ENCODE results near the gene DSCAML1.

Gene DSCAML1

DNA sequence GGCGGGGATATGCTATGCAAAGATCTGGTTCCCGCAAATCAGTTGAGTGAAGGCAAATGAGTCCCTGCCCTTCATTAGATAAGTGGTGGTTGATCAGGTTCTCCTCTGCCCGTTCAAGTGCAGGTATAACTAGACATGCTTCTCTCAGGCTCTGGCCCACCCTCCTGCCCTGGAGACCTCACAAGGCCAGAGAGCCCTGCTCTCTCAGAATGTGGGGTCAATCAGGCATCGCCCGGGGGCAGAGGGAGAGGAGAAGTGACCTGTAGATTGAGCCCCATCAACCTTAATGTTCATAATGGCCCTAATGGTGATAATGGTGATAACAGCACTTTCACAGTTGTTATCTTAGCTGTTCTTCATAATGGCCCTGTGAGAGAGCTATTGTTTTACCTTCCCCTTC lies 224.3 kb downstream of the DSCAML1 start:
- DNase-seq, result no peak

DNA sequence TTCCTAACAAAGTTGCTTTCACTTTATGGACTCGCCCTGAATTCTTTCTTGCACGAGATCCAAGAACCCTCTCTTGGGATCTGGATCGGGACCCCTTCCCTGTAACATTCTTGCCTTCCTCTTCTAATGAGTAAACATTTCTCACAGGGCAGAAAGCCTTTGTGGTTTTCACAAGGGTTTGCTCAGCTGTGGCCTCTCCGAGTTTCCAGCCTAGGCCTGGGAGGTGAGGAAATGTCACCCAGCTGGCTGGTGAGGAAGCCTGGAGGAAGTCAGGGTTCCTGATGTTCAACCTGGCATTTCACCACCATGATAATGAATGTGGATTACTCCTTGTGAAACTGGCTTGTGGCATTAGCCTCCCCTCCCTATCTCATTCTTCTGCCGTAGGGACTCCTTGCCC lies 224.9 kb downstream of the DSCAML1 start:
- no peak for DNase-seq

DNA sequence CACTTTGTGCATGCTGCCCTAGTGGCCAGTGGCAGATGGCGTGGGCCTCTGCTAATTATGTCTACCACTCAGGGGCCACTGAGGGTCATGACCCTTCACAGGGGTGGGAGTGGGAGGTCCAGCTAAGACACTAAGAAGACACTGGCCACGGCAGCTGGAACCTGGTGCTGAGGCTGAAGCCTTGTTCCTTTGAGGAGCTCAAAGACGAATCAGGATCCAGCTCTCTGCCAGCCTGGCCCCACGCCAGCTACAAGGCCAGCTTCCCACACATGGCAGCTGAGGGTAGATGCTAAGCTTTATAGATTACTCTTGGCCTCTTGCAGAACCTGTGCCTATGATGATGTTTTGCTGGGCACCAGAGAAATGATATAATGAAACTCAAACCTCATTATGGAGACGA lies 226.3 kb downstream of the DSCAML1 start:
- DNase-seq, result no peak

DNA sequence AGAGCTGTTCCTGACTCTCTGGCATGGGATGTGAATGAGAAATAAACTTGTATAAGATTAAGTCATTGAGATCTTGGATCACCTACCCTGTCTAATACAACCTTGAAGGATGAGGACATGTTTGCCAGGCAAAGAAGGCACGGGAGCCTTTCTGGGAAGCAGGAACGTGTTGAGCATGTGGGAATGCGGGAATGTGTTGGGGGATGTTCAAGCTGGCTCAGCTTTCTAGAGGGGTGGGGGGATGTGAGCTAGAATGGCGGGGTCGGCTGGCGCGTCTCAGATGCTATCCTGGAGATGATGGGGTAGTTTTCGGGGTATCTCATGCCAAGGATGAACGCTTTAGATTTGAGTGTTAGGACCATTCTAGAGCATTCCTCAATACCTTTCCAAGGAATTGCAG lies 227.1 kb downstream of the DSCAML1 start:
- no peak for DNase-seq

DNA sequence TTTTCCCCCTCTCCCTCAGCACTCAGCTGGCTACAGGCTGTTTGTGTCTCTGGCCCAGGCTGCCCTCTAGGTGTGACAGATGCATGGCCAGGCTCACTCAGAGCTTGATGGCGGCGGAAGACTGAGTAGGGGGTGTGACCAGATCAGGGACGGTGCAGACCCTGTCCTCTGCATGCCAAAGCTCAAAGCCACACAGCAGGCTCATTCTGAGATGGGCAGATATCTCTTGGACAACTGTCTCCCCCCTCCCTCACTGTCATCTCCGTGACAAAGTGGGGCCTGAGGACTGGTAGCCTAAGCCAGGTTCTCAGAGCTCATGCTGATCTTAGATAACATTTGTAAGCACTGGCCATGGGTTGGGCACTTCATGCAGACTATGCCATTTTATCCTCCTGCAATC lies 231.3 kb downstream of the DSCAML1 start:
- DNase-seq, result no peak

DNA sequence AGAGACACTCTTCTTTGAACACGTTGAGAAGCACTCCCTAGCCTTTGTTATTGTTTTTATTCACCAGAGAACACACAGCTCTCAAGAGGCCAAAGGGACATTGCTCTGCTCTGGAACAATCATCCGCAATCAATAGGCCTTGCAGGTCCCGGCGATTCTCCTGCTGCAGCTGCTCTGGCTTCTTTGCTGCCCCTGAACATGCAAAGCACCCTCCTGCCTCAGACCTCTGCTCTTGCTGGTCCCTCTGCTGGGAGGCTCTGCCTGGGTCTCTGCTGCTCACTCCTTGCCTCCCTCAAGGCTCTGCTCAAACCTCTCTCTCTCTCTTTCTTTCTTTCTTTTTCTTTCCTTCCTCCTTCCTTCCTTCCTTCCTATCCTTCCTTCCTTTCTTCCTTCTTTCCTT lies 232.7 kb downstream of the DSCAML1 start:
- DNase-seq, result no peak

DNA sequence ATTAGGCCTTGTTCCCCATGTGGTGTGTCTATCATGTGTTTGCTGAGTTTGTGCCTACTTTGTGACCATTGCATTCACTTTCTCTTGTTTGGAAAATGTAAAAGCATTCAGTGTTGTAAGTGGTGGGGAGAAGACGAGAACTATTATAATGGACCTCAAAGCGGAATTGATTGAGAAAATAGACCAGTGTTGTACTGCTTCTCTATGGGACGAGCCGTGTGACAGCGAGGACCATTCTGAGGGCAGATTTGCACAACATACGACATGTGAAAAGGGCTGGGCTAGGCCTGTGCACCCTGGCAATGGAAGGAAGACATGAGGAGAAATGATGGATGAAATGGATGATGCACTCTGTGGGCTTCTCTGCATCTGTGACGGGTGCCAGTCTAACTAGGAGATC lies 233.5 kb downstream of the DSCAML1 start:
- no peak for DNase-seq

DNA sequence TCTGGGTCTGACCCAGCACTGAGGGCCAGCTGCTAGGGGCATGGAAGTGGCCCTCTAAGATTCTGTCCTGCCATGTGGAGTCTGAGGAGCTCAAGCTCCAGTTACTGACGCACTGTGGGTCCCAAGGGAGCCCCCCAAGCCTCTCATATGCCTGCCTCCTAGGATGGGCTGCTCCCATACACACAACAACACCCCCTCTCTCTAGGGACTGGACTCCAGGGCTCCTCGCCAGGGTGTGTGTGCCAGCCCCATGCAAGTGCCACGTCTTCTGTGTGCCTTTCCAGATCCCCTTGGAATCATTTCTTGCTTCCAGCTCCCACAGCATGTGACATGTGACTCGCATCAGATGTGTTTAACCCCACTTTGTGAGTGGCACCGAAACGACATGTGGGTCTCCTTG lies 234.9 kb downstream of the DSCAML1 start:
- DNase-seq, result no peak

DNA sequence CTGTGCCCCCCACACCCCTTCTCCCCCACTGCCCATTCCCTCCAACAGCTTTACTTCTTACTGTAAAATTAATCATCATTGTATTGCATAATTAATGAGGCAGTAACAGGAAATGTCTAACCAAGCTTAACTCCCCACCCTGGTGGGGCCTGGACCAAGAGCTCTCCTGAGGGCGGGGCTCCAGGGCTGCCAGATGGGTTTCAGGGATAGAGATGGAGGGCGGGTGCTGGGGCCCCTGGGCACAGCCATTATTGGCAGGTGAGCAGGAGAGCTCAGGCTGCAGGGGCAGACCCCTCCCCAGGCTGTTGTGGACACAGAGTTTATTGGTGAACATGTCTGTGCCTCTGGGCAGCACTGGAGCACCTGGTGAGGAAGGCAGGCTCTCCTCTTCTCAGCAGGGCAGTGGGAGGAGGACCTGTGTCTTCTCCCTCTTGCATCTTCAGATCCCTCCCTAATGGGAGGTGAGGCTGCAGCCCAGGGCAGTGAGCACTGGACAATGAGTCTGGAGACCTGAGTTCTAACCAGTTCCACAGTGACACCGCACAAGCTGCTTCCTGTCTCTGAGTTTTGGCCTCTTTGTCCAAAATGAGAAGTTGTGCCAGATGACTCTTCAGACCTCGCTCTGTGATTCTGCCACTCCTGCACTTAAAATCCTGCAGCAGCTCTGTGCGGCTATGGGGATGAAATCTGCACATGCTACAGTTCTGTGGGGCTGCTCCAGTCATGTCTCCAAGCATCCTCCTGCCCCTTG lies 236.1 kb downstream of the DSCAML1 start:
- DNase-seq, result no peak

DNA sequence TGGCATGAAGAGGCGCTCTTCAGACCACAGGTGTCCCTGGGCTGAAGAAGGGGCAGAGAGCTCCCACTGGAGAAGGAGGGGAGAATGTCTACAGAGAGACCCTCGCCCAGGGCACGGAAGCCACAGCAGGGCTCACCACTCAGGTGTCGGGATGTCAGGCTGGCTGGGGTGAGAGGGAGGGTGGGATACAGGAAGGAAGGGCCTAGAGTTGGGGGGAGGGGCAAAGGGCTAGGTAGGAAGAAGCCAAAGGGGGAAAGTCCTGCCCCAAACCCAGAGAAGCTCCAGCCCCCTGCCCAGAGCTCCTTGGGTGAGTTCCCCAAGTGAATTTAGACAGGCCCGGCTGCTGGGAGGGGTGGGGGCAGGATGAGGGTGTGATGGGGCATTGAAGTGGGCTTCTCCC lies 237.3 kb downstream of the DSCAML1 start:
- no peak for DNase-seq

DNA sequence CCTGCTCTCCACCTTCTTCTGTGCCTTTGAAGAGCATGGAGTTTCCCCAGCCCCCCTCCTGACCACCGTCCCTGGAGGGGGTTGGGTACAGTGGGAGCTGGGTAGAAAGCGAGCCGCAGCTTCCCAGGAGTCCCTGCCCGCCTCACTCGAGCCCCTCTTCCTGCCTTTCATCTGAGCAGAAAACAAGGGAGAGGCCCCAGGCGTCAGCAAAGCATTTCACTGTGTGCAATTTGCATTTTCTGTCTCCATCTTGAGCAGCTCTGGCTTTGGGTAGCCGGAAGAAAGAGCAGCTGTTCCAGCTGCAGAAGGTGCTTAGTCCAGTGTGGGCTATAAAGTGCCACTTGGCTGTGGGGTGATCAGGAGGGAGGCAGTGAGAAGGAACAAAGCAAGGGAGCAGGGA lies 239.7 kb downstream of the DSCAML1 start:
- DNase-seq, result no peak

DNA sequence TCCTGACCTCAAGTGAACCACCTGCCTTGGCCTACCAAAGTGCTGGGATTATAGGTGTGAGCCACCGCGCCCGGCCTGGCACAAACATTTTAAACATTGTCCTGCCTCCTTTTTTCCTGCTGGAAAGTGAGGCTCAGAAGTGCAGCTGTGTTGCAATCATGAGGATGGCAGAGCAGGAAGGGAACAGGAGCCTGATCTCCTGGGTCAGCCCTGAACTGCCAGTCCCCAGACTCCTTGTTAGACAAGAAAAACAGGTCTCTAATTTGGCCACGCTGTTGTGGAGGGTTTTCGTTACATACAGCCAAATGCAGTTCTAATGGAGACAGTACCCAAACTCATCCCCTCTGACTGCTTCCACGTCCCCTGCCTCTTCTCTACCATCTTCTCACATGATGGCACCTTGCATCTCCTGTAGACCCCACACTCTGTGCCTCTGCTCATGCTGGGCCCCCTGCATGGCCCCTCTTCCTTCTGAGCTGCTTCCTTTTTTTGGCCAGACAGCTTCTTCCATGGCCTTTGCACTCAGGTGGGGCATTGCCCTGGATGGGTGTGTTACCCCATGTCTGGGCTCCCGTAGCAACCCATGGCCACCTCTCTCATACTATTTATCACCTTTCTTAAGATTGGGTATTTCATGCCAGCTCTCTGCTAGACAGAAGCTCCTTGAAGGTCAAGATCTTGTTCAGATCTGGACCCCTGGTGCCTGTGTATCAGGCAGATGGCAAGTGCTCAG lies 242.2 kb downstream of the DSCAML1 start:
- DNase-seq, result no peak

DNA sequence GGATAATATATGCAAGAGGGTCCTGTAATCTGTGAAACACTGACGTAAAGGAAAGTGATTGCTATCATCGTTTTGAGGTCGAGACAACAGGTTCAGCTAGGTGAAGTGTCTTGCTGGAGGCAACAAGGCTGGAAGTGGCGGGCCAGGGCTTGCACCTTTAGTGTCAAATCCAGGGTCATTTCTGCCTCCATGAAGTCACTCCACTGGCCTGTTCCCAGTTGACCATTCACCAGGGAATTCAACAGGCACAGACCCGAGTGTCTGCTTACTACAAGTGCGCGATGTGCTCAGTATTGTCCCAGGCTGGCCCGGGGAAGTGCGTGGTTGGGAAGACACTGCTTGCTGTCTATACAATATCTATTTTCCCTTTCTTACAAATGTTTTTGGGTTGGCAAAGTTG lies 244.4 kb downstream of the DSCAML1 start:
- no peak for DNase-seq

DNA sequence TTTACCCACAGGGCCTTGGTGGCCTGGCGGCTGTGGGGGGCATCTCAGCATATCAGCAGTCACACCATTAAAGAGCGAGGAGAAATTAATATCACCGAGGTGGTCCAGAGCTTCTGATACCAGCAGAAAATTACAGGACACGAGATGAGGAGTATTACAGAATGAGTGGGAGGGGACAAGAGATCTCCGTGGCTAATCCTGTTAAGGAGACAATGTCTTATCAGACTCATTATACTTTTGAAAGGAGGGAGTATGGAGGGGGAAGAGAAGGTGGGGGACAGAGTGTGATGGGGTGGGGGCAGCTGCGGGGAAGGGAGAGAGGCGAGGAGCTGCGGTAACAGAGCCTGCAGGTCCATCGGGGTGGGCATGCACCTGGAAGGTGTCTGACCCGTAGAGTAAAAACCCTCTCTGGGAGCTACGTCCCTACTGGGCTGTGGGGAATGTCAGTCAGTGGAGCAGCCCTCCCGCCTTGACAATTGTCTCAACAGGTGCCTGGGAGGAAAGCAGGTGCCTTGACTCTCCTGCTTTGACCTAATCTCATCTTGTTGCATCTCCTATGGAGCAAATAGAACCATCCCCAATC lies 245.2 kb downstream of the DSCAML1 start:
- no peak for DNase-seq

DNA sequence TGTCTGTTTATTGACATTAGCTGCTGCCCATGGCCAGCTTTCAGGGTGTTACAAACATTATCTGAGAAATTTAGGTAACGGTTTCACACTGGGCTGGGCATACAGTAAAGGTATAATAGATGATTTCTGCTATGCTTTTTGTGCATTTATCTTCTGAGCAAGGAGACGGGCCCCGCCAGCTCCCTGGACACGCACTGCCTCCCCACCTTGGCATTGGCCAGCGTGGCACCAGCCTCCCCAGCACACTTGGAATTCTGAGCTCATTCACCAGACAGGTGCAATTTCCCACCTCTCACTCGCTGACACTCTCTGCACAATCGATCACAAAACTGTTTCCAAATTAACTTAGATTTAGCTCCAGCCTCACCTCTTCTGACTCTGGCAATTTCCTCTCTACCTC lies 246.6 kb downstream of the DSCAML1 start:
- no peak for DNase-seq

DNA sequence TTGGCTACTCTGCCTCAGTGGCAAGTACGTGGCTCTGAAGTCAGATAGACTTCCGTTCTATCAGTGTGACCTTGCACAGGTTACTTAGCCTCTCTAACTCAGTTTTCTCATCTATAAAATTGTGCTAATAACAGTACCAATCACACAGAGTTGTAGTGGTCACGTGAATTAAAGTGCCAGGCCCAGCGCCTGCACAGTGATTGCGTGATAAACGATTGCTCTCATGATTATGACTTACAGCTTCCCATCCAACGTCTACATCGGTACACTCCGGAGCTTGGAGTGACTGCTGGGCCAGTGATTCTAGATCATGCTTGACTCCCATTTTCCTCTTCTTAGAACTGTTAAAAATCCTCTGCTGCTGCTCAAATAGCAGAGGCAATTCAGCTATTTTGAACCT lies 247.6 kb downstream of the DSCAML1 start:
- no peak for DNase-seq

DNA sequence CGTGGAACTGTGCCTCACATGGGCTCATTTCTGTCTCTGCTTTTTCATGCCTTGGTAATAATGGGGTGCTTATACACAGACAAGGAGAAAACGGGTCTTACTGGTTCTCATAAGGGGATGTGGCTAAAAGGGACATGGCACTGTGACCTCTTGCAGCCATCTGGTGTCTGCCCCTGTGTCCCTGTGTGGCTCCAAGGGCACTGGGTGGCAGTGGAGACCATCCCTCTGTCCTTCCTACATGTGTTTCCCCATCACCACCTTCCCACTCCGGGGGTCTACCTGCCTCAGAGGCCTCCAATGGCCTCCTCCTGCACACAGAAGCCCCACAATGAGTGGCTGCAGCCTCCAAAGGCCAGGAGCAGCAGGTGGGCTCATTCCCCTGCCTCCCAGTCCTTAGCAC lies 248.1 kb downstream of the DSCAML1 start:
- no peak for DNase-seq

DNA sequence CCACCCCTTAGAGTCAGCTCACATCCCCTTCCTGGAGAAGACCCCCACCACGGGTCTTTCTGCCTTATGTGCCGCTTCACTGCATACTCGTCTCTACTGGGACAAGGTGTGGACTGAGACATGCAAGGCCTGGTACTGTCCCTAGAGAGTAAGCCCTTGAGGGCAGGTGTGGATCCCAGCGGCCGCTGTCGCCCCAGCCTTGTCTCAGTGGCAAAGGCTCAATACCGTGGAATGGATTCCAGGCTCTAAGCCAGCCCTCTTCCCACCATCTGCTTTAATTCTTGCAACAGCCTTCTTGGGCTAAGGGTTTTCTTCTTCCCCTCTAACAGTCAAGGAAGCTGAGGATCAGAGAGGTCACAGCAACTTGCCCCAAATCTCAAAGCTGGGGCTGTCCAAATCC lies 249.1 kb downstream of the DSCAML1 start:
- no peak for DNase-seq

DNA sequence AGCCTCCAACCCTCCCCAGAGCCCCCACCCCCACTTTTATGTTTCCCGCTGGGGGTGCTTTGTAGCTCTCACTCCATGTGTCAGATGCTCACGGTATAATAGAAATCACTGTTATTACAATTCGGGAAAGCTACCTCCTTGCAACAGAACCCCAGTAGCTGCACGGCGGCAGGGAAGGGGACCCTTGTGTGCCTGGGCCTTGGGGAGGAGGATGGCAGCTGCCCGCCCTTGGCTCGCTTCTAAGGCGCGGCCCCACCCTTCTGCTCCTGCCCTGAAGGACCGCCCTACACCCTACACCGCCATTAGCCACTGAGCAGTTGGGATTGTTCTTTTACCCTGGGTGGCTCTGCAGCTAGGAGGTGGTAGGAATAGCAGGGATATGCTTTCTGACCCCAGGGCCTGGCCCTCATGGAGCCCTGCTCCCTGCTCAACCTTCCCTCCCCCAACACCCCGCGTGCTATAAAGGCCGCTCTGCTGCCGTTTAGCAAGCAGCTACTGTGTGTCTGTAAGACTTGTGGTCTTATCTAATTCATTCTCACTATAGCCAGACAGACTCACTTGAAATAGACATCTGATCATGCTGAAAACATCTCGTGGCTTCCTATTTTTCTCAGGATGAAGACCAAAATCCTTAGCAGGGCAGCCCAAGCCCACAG lies 249.7 kb downstream of the DSCAML1 start:
- no peak for DNase-seq

DNA sequence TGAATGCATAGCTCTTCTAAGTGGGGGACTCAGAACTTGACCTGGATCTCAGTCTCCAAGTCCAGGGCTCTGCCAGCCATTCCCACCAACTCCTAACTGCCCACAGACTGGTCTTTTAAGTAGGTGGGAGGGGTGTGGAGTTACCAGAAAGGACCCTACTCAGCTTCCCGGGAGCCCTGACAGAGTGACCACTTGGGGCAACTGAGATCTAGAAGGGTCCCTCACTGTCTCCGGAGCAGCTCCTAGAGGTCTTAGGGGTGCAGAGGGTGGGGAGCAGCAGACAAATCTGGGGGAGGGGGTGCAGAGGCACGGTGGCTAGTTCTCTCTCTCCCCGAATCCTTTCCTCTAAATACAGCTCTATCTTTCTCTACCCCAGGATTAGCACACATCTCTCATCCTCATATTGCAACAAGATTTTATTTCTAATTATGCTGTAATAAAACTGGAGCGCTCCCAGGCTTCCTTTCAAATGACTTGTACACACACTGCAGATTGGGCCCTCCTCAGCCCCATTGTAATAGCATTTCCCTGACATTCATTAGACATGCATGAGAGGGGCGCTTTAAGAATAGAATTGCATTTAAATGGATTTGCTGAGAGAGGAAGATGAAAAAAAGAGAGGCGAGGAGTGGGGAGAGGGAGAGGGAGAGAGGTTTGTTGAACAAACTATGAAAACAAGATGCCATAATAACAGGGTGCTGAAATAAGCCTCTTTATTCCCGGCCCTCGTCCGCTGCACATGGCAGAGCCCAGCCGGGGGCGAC lies 250.4 kb downstream of the DSCAML1 start:
- no peak for DNase-seq

DNA sequence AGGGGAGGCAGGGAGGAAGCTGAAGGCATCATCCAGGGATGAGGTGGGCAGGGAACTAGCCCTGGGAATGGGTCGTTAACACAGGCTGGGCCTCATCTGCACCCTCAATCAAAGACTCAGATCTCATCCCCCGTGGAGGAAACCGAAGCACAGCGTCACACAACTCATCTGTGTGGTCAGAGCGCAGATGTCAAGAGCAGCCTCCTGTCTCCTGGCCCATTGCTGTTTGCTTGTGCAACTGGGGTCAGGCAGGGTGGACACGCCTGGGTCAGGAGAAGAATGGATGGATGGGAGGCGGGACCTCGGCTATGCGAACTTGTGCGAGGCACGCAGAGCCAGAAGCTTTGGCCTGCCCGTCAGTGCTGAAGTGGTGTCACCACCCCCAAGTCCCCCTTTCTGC lies 251.3 kb downstream of the DSCAML1 start:
- DNase-seq, result no peak

DNA sequence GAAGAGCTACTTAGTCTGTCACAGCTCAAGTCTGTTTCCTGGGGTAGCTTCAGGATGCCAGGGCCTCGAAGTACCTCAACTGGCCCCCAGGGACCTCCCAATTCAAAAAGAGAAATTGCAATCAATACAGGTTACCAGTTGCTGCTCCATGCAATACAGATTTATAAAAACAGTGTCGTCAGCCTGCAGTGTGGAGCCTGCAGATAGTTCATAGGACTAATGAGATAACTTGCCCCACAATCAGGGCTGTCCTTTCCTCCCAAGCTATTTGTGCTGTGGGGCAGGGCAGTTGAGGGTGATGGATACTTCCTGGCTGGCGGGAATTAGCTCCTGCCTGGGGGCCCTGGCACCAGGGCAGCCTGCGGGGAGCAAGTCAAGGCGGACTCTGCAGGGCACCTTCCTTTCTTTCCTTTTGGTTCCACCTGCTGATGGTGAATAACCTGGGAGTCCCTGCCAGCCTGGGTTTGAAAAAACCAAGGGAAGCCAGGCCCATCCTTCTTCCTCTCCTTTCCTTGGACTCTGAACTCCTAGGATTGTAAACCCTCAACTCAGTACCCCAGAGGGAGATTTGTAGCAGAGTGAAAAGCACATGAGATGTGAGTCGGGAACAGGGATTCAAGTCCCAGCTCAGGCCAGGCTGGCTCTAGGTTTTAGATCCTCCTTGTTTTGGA lies 252.8 kb downstream of the DSCAML1 start:
- DNase-seq, result no peak

DNA sequence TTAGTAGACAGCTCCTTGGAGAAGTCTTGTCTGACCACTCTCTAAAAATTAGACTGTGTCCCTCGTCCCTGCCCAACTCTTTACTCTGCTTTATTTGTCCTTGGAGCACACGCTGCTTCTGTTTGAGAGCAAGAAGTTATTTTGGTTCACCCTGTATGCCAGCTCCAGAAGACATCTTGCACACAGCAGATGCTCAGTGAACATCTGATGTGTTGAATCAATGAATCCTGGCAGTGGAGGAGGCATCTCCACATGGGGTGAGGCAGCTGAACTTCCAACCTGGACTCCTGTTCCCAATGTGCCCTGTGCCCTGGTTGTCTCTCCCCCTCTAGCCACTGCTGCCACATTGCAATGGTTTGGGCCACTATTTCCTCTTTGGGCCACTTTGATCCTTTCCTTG lies 255.8 kb downstream of the DSCAML1 start:
- no peak for DNase-seq

All from islet precursor cell (in vitro differentiated cells).